Measurements from ENCODE around the gene SEL1L3.

The SEL1L3 gene

DNA sequence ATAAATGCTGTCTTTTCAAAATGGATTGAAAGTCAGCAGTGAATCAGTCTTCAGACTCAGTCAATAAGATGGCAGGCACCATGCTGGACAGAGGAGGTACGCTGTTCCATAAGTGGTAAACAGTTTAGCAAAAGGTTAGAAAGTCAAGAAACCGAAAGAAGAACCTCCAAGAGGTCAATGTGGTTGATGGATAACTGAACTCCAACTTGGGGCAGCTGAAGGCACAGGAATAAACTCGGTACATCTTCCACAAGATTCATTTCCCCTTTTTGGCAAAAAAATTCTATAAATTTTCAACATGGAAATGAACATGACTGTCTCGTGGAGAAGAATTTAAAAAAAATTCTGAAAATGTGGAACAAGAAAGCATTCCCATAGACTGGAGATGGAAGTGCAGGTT lies 18.4 kb upstream of the SEL1L3 start:
- in situ Hi-C loops (cut with MboI; ENCODE audit: low sequenced_read_pairs, unreplicated experiment), result no loop called here

DNA sequence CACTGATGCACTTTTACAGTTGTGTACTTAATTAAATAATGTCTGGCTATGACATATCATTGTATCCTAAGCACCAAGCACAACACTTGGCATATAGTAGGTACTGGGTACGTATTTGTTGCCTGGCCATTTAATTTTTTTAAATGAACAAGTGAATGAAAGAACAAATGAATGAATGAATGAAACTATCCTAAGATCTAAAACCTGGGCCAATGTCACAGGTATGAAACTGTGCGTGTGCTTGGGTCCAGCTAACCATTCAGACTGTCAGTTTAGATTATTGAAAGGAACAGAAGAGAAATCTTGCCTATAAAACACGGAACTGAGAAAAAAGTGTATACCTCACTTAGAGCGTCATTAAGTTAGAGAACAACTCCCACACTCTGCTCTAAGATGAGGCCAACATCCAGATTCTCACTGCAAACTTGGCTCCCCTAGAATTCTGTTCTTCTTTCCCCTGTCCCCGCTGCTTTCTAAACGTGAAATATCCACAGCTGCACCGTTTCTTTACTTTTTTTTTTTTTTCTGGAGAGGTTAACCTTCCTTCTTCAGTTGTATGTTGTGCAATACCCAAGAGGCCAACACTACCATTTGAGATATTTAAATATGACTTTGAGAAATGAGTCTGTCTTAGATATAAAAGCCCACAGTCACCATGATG lies 17.3 kb upstream of the SEL1L3 start:
- in situ Hi-C loops (cut with MboI; ENCODE audit: low sequenced_read_pairs, unreplicated experiment), result no loop called here
- TF ChIP-seq, protein P1, sequence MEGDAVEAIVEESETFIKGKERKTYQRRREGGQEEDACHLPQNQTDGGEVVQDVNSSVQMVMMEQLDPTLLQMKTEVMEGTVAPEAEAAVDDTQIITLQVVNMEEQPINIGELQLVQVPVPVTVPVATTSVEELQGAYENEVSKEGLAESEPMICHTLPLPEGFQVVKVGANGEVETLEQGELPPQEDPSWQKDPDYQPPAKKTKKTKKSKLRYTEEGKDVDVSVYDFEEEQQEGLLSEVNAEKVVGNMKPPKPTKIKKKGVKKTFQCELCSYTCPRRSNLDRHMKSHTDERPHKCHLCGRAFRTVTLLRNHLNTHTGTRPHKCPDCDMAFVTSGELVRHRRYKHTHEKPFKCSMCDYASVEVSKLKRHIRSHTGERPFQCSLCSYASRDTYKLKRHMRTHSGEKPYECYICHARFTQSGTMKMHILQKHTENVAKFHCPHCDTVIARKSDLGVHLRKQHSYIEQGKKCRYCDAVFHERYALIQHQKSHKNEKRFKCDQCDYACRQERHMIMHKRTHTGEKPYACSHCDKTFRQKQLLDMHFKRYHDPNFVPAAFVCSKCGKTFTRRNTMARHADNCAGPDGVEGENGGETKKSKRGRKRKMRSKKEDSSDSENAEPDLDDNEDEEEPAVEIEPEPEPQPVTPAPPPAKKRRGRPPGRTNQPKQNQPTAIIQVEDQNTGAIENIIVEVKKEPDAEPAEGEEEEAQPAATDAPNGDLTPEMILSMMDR (IDR thresholded peaks at IDR 0.05; ENCODE audit: borderline replicate concordance, control extremely low read depth, extremely low read depth, insufficient read depth, missing control alignments), result no peak
- DNase-seq (ENCODE audit: low spot score), result peak; percentile 55

More for the DNA sequence above, 18.4 kb upstream of the SEL1L3 start:
- TF ChIP-seq, protein P1 (IDR thresholded peaks at IDR 0.05; ENCODE audit: borderline replicate concordance, control extremely low read depth, extremely low read depth, insufficient read depth, missing control alignments), result no peak
- no peak for DNase-seq (ENCODE audit: low spot score)

DNA sequence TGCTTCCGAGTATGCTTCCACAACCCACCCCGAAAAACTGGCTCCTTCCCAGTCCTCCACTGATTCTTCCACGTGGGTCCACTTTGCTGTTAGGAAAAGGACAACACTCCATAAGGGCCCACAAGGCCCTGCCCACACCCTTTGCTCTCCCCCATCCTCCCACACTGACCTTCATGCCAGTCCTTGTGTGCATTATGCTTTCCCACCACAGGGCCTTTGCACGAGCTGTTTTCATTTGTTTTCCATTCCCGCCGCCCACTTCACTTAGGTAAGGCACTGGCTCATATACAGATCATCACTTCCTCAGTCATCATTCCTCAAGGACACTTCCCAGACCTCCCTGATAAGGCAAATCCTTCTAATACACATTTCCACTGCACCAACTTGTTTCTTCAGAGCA lies 16.8 kb upstream of the SEL1L3 start:
- in situ Hi-C loops (cut with MboI; ENCODE audit: low sequenced_read_pairs, unreplicated experiment), result no loop called here
- no peak for DNase-seq (ENCODE audit: low spot score)
- TF ChIP-seq, protein P1 (IDR thresholded peaks at IDR 0.05; ENCODE audit: borderline replicate concordance, control extremely low read depth, extremely low read depth, insufficient read depth, missing control alignments), result no peak

DNA sequence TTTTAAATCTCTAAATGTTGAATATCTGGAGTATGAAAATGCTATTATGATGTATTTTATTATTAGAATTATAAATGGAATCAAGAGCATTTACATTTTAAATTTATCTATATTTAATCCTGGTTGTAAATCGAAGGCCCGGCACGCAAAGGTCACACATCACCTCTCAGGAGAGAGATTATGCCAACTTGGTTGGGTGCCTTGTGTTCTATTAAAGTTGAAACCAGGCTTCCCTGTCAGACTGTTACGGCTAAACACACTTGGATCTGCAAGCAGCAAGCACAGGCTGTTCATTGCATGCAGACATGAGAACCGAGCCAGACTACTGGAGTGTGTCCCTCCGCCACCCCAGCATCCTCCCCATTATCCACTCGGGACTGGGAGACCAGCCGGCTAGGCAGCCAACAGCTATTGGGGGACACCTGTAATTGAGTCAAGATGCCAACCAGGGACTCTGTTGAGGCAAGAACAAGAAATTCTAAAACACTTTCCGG lies 16.4 kb upstream of the SEL1L3 start:
- in situ Hi-C loops (cut with MboI; ENCODE audit: low sequenced_read_pairs, unreplicated experiment), result no loop called here
- TF ChIP-seq, protein P1 (IDR thresholded peaks at IDR 0.05; ENCODE audit: borderline replicate concordance, control extremely low read depth, extremely low read depth, insufficient read depth, missing control alignments), result no peak
- no peak for DNase-seq (ENCODE audit: low spot score)

DNA sequence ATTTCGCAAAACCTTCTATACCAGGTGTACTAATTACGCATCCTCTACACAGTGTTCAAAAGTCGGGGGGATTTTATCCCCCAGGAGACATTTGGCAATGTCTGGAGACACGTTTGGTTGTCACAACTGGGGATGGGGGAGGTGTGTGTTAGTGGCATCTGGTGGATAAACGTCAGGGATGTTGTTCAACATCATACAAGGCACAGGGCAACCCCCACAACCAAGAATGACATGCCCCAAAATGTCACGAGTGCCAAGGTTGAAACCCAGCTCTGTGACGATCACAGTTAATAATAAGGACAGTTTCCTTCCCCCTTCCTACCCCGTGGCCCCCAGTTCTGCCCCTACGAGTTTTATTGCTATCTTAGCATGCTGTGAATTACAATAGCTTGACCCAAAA lies 15.9 kb upstream of the SEL1L3 start:
- in situ Hi-C loops (cut with MboI; ENCODE audit: low sequenced_read_pairs, unreplicated experiment), result no loop called here

DNA sequence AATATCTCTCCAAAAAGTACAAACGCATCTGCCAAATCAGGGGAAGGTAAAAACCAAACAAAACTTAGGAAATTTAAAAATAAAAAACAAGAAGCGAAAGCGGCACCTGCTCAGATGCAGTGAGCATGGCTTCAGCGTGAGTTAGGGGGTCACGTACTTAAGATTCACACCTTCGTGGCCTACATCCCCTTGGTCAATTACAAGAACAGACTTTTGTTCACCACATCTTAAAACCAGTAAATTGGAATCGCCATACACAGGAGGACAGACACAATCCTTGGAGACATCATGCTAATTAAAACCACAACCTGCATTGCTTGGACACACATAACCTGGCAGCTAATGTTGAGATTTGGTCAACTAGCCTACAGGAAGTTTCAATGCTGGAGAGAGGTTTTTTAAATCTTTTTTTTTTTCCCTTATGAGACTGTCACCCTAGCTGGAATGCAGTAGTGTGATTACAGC lies 12.5 kb upstream of the SEL1L3 start:
- no peak for DNase-seq (ENCODE audit: low spot score)
- in situ Hi-C loops (cut with MboI; ENCODE audit: low sequenced_read_pairs, unreplicated experiment), result no loop called here

More for the DNA sequence above, 15.9 kb upstream of the SEL1L3 start:
- no peak for DNase-seq (ENCODE audit: low spot score)
- TF ChIP-seq, protein P1 (IDR thresholded peaks at IDR 0.05; ENCODE audit: borderline replicate concordance, control extremely low read depth, extremely low read depth, insufficient read depth, missing control alignments), result no peak

More for the DNA sequence above, 12.5 kb upstream of the SEL1L3 start:
- TF ChIP-seq, protein P1 (IDR thresholded peaks at IDR 0.05; ENCODE audit: borderline replicate concordance, control extremely low read depth, extremely low read depth, insufficient read depth, missing control alignments), result no peak
